Esophagus squamous epithelium (tissue), 4 donors: Measurements from ENCODE around the gene ARRDC2.

ENCODE experiments used
- CTCF ChIP-seq, 6 experiments: fragments of 450-650 bp in 4 of 6; fragments of 200-600 bp in 2 of 6; sonication (generic) in 2 of 6; IDR thresholded peaks; one replicate each; pipeline ENCODE4 v1.5.1; 2016 to 2019; ENCODE audit warnings: antibody characterized with exemption in 6 of 6, mild to moderate bottlenecking in 4 of 6, moderate library complexity in 4 of 6
- POLR2A ChIP-seq, 4 donors: fragments of 450-650 bp; IDR thresholded peaks; one replicate each; pipeline ENCODE4 v1.6.1; 2017; ENCODE audit warnings: antibody characterized with exemption in 4 of 4, mild to moderate bottlenecking in 4 of 4, moderate library complexity in 3 of 4

DNA sequence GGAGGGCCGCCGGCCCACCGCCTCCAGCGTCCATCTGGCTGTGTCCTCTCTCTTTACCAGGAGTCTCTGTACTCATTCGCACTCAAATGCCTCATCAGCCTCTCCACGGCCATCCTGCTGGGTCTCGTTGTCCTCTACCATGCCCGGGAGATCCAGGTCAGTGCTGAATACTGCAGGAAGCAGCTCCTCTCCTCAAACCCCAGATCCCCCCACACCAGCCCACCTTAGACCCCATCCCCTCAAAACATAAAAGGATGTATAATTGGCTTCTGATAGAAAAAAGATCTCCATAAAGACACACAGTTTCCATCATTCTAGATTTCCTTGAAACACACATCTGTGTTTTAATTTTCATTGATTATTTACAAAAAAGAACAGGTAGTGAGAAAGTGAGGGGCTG lies 32.9 kb upstream of the ARRDC2 start:
- TF ChIP-seq CTCF (IDR thresholded peaks at IDR 0.05) = no peak
- TF ChIP-seq POLR2A (IDR thresholded peaks at IDR 0.05) = no peak
